HUDEP-2 (cell line): ENCODE measurements around the gene SH3GLB2.
"Not testable (repeated sequence)": the region's sequence is repeated elsewhere in the genome, so short reads cannot be mapped to it uniquely, and the experiment has no call there.

ENCODE experiments used
- DNase-seq, 76 experiments: peaks; one replicate each; lab custom pipeline; 2025; ENCODE audit not compliant: unreplicated experiment in 76 of 76; lab: John Stamatoyannopoulos, UW

Gene SH3GLB2

DNA sequence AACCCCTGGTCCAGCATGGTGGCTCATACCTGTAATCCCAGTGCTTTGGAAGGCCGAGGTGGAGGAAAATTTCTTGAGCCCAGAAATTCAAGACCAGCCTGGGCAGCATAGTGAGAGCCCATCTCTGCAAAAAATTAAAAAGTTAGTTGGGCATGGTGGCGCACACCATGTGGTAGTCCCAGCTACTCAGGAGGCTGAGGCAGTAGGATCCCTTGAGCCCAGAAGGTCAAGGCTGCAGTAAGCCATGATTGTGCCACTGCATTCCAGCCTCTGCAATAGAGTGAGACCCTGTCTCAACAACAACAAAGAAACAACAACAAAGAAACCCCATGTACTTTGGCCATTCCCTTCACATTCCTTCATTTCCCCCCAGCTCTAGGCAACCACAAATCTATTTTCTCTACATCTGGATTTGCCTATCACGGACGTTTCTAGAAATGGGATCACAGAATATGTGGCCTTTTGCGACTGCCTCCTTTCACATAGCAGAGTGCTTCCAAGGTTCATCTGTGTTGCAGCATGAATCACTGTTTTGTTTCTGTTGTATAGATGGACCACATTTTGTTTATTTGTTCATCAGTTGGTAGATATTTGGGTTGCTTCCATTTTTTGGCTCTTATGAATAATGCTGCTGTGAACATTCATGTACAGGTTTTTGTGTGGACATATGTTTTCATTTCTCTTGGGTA, 26.2 kb upstream of the SH3GLB2 start:
- no peak for DNase-seq

DNA sequence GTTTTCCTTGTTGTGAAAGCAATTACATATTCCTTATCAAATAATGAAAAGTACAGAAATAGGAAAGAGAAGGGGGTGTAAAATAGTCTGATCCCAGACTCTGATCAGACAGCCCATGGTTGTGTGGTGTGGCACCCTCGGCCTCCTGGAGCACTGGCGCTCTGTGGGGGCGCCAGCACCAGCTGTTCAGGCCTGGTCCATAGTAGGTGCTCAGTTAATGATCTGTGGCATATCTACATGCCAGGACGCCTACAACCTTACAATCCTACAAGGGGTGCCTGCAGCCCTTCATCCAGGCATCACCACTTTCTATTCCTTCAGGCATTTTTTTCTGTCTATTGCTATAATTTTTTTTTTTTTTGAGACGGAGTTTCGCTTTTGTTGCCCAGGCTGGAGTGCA, 24.9 kb upstream of the SH3GLB2 start:
- DNase-seq, result no peak

DNA sequence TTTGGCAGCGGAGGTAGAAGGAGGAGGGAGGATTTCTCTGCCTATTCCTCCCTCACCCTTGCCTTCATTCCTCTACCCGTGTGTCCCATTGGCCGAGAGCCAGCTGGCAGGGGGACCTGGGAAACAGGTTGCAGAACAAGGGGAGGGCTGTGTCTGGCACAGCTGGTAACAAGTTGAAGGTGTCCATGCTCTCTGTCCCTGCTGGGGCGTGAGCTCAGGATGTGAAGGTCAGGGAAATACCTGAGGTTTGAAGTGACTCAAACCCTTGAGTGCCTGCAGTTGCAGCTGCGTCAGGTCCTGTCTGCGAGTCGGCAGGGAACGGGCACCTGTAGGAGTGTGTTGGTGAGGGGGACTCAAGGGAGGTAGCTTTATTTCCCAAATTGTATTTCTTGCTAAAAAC, 24.5 kb upstream of the SH3GLB2 start:
- no peak for DNase-seq

DNA sequence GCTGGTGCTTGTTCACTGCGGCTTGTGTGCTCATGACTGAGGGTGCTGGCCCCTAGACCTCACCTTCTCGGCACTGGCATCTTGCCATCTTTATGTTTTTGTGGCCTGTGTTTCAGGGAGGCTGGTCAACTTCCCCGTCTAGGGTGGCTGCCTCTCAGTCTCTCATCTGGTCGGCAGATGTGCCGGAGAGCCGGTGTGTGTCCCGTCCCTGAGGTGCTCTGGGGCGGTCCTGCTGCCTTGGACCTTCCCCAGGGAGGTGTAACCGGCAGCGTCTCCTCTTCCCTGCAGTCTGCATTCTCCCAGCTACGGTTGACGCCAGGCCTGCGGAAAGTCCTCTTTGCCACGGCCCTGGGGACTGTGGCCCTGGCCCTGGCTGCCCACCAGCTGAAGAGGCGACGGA, 13.9 kb upstream of the SH3GLB2 start:
- DNase-seq, result no peak

DNA sequence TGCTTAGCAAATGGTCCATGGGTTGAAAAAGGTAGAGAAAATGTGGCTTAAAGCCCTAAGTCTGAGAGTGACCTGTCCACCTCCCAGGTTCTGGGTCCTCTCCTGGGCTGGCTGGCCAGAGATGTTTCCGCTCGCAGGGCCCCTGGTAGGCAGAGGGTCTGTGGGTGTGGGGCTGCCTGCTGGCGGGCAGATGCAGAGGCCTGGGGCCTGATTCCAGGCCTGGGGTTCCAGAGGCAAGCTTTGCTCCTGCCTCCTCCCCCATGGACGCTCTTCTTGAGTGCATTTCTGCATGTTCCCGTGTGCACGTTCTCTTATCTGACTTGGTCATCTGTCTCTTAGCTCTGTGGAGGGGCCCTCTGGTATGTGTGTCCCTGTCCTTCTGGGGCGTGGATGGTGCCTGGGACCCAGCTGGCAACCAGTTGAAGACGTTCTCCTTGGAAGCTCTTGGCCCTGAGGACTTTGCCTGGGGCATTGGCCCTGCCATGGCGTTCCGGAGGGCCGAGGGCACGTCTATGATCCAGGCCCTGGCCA, 12.0 kb upstream of the SH3GLB2 start:
- peak in 52 of 76 experiments; percentile 7 to 76 (median 34) for DNase-seq

DNA sequence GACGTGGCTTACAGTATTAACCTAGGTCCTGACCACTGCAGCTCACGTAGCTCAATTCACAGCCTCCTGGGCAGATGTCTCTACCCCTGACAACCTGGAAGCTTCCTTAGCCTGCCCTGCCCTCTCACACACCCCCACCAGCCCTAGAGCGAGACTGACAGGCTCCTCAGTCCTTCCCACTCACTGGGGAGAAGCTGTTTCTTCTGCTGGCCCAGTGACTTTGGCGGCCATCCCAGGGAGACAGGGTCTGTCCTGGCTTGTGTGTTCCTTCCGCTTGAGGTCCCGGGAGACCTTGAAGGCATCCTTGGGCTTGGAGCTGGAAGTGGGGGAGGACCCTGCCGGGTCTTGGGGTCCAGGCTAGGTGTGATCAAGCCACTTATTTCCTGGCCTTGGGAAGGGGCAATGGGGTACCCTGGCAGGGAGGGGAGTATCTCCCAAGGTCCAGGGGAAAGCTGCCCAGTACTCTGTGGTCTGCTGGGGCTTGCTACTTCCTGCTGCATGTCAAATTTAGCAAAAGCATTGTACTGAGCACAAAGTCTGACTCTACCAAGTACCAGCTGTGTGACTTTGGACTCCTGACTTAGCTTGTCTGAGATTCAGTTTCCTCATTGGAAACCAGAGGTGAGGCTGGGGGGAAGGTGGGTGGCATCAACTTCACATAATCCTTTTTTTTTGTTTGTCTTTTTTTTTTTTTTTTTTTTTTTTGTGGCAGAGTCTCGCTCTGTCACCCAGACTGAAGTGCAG, 10.2 kb upstream of the SH3GLB2 start:
- peak in 35 of 76 experiments; percentile 8 to 62 (median 30) for DNase-seq

DNA sequence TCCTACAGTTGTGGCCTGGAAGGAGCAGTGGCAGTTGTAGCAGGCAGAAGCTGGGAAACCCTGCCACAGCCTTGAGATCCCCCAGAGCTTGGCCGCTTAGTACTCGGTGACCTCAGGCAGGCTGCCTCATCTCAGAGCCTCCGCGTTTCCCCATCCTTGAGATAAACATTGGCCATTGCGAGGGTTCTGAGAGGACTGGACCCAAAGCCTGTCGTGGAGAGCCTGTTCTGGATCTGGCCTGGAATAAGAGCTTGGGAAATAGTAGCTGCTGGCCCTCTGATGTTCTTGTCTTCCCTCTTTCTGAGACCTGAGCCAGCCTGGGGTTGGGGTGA, 9.6 kb upstream of the SH3GLB2 start:
- no peak for DNase-seq

DNA sequence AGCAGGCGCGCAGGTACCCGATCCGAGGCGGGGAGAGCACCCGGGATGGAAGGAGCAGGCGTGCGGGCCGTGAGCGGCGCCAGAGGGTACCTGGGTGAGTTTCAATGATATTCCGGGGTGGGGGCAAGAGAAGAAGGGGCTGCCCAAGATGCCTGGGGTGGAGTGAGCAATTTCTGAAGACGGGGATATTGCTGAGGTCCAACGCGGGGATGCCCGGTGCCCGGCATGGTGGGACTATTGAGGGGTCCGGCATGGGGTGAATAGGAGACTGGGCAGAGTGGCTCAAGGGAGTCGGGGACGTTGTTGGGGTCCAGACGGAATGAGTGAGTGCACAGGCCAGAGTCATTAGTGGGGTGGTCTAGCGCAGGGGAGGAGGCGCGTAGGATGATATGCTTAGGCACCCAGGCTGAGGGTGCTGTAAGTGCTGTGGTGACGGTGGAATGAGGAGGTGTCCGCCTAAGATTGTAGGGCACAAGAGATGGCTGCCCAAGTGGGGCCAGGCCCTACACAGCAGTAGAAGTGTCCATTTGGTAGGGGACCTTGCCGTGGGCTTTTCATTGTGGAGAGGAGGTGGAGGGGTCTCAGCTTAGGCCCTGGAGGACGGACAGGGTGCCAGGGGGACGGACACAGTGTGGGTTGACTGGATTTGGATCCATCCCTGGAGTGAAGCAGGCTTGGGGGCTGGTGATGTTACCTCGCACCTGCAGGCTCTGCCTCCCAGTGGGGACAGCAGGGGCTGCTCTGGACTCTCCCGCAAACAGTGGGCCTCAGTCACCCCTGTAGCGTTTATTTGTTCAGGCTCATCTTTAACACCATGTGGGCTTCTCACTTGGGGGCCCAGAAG, 9.0 kb upstream of the SH3GLB2 start:
- peak in 1 of 76 experiments; percentile 23 for DNase-seq

DNA sequence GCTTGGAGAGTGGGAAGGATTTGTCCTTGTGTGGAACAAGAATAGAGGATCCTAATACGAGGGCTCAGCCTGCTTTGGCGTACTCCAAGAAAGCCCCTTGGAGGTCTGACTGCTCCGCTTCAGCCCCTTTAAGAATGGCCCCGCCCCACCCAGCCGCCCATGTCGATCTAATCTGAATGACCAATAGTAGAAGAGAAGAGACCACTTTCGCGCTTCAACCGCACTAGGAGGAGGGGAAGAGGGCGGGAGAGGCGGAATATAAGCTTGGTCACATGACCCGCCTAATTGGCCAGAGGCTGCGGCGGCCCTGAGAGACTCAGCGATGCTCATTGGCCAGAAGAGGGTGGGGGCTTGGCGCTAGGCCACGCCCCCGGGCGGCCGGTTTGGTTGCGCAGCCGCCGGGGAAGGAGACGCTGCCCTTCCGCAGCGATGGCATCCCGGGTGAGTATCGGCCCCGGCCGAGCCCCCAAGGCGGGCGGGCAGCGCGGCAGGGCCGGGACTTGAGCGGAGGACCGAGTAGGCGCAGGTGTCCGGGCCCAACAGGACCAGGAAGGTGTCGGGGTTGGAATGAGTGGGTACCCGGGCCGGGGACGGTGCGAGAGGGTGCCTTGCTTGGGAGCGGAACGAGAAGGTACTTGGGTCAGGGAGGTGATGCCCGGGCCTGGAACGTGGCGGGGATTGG, 8.3 kb upstream of the SH3GLB2 start, which contains the start of gene MIGA2:
Gene MIGA2, plus strand, starts transcription at position 386 of the 682 bp plus-strand sequence. CDS start 3,969 bp downstream, outside the sequence.
- peak in 75 of 76 experiments; percentile 42 to 99 (median 96) for DNase-seq

DNA sequence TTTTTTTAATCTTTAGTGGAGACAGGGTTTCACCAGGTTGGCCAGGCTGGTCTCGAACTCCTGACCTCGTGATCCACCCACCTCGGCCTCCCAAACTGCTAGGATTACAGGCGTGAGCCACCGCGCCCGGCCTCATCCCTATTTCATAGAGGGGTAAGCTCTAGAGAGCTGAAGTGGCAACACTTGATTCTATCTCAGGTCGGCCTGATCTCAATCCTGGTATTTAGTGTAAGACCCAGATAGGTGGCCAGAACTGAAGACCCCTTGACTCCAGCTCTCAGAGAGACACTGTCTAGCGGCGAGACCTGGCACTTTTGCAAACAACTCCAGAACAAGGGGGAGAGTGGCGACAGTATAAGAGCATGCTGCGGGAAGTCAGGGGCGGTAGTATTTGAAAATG, 7.7 kb upstream of the SH3GLB2 start:
- DNase-seq, result not testable (repeated sequence)

DNA sequence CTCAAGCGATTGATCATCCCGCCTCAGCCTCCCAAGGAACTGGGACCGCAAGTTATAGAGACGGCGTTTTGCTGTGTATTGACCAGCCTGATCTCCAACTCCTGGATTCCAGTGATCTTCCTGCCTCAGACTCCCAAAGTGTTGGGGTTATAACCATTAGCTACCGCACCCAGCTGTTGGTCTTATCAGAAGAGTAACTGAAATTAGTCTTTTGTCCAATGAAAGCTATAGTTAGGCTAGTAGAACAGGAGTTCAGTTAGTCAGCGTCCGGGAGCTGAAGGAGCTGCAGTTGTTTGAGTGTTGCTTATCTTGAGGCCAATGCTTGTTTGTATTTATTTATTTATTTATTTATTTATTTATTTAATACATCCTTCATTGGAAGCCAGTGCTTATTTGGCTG, 5.1 kb upstream of the SH3GLB2 start:
- peak in 55 of 76 experiments; percentile 8 to 78 (median 36) for DNase-seq

DNA sequence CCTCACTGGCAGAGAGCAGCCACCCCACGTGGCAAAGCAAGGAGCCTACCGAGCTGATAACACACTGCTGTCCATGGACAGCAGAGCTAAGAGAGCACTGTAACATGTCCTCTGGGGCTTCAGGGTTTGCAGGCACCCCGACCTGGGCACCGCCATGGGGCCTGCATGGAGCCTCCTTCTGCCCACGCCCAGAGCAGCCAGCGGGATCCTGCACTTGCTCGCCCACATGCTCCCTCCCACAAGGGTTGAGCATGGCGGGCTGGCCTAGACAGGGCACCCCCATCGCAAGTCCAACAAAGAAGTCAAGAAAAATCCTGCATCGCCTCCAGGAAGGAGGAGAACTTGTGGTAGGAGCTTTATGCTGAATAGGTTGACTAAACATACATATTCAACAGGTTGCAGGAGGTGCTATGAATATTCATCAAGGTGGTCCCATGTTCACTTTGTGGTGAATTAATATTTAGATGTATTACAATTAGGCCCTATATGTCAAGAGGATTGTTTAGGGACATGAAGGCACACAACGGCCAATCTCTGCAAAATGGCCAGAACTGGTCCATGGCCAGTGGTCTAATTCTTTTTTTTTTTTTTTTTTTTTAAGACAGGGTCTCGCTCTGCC, 4.5 kb upstream of the SH3GLB2 start:
- DNase-seq, result peak in 2 of 76 experiments; percentile 11 to 16

DNA sequence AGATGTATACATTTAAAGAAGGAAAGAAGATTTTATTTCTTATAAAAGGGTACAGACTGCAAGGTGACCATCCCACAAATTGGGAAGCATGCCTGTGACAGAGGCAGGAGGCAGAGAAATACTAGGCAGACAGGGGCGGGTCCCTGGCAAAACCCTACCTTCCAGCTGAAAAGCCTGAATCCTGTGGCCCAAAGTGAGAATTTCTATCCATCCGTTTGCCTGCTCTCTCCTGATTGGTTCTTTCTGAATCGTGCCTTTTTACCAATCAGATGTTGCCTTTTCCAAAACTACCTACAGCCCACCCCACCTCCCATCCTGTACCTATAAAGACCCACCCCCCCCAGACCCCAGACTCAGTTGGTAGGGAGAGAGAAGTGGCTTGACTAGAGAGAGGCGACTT, 3.4 kb upstream of the SH3GLB2 start:
- no peak for DNase-seq

DNA sequence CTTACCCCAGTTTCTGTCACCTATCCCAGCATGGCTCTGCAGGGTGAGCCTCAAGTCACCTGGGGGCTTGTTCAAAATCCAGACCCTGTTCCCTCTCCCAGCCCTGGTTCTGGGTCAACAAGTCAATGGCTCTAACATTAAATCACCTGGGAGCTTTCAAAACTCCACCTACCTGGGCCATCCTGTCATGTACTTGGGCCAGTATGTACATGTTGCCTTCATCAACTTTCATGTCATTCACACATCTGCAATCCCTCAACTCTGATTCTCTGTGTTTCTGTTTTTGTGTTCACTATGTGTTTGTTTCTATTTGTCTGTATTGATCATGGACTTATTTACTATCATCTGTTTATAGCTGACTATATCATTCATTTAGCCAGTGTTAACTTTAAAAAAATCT, 2.1 kb upstream of the SH3GLB2 start:
- no peak for DNase-seq

DNA sequence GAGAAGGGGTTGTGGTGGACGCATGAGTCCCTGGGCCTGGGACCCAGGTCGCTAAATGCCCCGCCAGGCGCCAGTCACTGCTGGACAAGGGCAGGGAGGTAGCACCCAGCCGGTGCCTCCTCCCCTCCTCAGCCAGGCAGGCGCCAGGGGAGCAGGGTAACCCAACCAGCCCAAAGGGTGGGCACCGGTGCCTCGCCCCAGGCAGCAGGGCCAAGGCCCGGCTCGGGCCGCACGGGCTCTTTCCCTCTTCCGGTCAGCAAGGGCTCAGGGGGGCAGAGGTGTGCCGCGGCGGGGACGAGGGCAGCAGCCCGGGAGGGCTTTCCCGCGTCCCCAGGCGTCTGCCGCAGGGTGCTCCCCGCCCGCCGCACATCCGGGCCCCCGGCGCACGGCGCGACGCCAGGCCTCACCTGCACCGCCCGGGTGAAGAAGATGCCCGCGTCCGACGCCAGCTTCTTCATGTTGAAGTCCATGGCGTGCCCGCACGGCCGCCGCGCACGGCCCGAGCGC, 393 bp downstream of the SH3GLB2 start:
- peak in 38 of 76 experiments; percentile 27 to 77 (median 58) for DNase-seq

DNA sequence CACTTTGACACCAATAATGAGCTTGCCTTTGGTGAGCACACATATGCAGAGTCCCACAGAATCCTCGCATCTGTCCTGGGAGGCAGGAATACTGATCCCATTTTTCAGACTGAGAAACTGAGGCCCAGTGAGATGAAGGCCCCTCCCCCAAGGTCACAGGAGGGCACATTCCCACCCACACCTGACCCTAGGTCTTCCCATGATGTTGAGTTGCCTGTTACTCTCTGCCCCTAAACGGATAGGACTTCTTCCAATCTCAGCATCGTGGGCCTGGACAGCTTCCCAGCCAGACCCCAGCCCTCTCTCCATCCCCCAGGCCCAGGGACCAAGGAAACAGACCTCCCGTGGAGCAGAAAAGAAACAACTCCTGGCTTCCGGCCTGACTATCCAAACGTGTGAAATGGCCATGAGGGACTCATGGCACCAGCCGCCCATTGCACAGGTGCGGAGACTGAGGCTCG, 877 bp downstream of the SH3GLB2 start:
- DNase-seq, result no peak

DNA sequence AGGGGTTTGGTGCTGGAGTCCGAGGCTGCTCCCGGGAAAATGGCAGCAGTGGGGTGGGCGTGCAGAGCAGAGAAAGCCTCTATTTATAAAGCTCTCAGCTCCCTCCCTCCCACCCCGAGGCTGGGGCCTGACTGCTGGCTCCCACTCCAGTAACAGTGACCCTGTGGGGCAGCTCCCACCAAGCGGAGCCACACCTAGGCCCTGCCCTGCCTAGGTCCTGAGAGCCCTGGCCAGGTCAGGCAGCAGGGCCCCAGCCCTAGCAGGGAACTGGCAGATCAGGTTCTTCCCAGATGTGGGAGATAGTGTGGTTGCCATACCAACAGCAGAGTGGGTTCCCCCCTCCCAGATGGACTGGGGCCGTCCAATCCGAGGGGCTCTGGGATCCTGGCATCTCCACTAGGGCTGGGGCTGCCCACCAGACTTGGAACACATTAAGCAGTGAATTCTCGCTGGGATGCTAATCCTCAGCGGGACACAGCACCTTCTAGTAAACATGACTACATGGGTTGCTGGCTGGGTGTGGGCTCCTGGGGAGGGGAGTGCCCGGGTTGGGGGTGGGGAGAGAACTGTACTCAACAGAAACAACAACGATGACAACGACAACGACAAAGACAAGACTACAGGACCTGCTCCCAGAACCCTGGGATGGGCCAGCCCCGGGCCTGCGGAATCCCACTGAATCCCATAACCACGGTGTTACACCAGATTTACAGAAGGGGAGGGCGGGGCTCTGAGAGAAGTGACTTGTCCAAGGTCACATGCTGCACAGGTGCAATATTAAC, 1.5 kb downstream of the SH3GLB2 start:
- peak in 28 of 76 experiments; percentile 7 to 65 (median 42) for DNase-seq

DNA sequence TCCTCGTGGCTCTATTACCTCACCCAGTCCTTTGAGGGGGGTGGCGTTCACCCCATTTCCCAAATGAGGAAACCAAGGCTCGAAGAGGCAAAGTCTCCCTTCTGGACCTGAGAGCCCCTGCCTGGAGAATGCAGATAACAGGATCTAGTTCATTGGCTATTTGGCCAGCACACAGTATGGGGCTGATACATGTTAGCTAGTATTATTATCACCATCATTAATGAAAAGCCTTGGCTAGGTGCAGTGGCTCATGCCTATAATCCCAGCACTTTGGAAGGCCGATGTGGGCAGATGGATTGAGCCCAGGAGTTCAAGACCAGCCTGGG, 4.3 kb downstream of the SH3GLB2 start:
- peak in 4 of 76 experiments; percentile 5 to 69 (median 42) for DNase-seq
